Liver (tissue), 9 donors: Measurements from ENCODE around the gene IGSF22. TPM values are rescaled to one million over a fixed set of nuclear protein-coding genes. Genes with fewer than 3 reads are reported as not detected.

Experiments used
- DNase-seq: peaks from one replicate; pipeline ENCODE4 v3.0.0-alpha.2; 2017; ENCODE audit warnings: low spot score
- H3K27ac ChIP-seq, 2 donors: one replicate each; pipeline ENCODE4 v1.7.0; 2013; ENCODE audit warnings: inconsistent platforms in 2 of 2, low read length in 2 of 2, control low read depth in 1 of 2, low read depth in 1 of 2, mild to moderate bottlenecking in 1 of 2
- H3K27me3 ChIP-seq, 4 donors: one replicate each; pipeline versions ENCODE4 v1.6.1 to v1.7.0; 2013; ENCODE audit warnings: low read length in 3 of 4, inconsistent platforms in 1 of 4, mild to moderate bottlenecking in 1 of 4, moderate library complexity in 1 of 4; ENCODE audit not compliant: control insufficient read depth in 4 of 4, insufficient read depth in 4 of 4
- H3K36me3 ChIP-seq, 4 donors: one replicate each; pipeline versions ENCODE4 v1.6.1 to v1.7.0; 2013; ENCODE audit warnings: low read length in 3 of 4, mild to moderate bottlenecking in 3 of 4, low read depth in 1 of 4, moderate library complexity in 1 of 4; ENCODE audit not compliant: control insufficient read depth in 4 of 4, insufficient read depth in 3 of 4
- H3K4me1 ChIP-seq, 4 donors: one replicate each; pipeline versions ENCODE4 v1.6.1 to v1.7.0; 2013; ENCODE audit warnings: low read length in 3 of 4, mild to moderate bottlenecking in 3 of 4, moderate library complexity in 1 of 4; ENCODE audit not compliant: control insufficient read depth in 4 of 4, insufficient read depth in 4 of 4
- H3K4me3 ChIP-seq, 3 donors: one replicate each; pipeline versions ENCODE4 v1.6.1 to v1.7.0; 2013; ENCODE audit warnings: low read length in 3 of 3, control low read depth in 1 of 3, low read depth in 1 of 3, mild to moderate bottlenecking in 1 of 3
- H3K9ac ChIP-seq, 2 donors: one replicate each; pipeline ENCODE4 v1.7.0; 2013; ENCODE audit warnings: low read length in 2 of 2, mild to moderate bottlenecking in 2 of 2, moderate library complexity in 2 of 2, control low read depth in 1 of 2, low read depth in 1 of 2
- H3K9me3 ChIP-seq, 4 donors: one replicate each; pipeline versions ENCODE4 v1.6.1 to v1.7.0; 2013; ENCODE audit warnings: low read length in 3 of 4; ENCODE audit not compliant: control insufficient read depth in 4 of 4
- ATF3 ChIP-seq: IDR thresholded peaks from 2 replicates; pipeline ENCODE4 v1.6.1; 2016; ENCODE audit warnings: antibody characterized with exemption
- CTCF ChIP-seq: fragments of 150-350 bp; IDR thresholded peaks from 2 replicates; pipeline ENCODE4 v1.5.1; 2017; ENCODE audit warnings: improper control_type of control experiment, low read depth, low read length; ENCODE audit not compliant: missing input control
- EGR1 ChIP-seq, 2 donors: IDR thresholded peaks; 2 replicates each; pipeline ENCODE4 v1.6.1; 2016 to 2018; ENCODE audit warnings: antibody characterized with exemption in 2 of 2, low read depth in 2 of 2
- FOXA1 ChIP-seq: IDR thresholded peaks from 2 replicates; pipeline ENCODE4 v1.6.1; 2016; ENCODE audit warnings: antibody characterized with exemption
- FOXA2 ChIP-seq: IDR thresholded peaks from 2 replicates; pipeline ENCODE4 v1.6.1; 2016; ENCODE audit warnings: antibody characterized with exemption
- GABPA ChIP-seq, 2 donors: IDR thresholded peaks in 1 of 2; conservative IDR thresholded peaks in 1 of 2; 2 replicates each; pipeline ENCODE4 v1.6.1; 2016; ENCODE audit warnings: antibody characterized with exemption in 2 of 2, mild to moderate bottlenecking in 1 of 2, moderate library complexity in 1 of 2
- HNF4A ChIP-seq, 2 donors: conservative IDR thresholded peaks; 2 replicates each; pipeline ENCODE4 v1.6.1; 2016; ENCODE audit warnings: antibody characterized with exemption in 2 of 2, mild to moderate bottlenecking in 2 of 2
- JUND ChIP-seq, 2 donors: IDR thresholded peaks; 2 replicates each; pipeline ENCODE4 v1.6.1; 2016; ENCODE audit warnings: antibody characterized with exemption in 2 of 2
- MAX ChIP-seq: IDR thresholded peaks from 2 replicates; pipeline ENCODE4 v1.6.1; 2016; ENCODE audit warnings: antibody characterized with exemption
- NR2F2 ChIP-seq: IDR thresholded peaks from 2 replicates; pipeline ENCODE4 v1.6.1; 2016; ENCODE audit warnings: antibody characterized with exemption
- RAD21 ChIP-seq, 2 donors: IDR thresholded peaks; 2 replicates each; pipeline ENCODE4 v1.6.1; 2016; ENCODE audit warnings: antibody characterized with exemption in 2 of 2, mild to moderate bottlenecking in 2 of 2
- REST ChIP-seq: IDR thresholded peaks from 2 replicates; pipeline ENCODE4 v1.6.1; 2016; ENCODE audit warnings: antibody characterized with exemption, mild to moderate bottlenecking
- RXRA ChIP-seq, 2 donors: IDR thresholded peaks; 2 replicates each; pipeline ENCODE4 v1.6.1; 2017 to 2018; ENCODE audit warnings: antibody characterized with exemption in 2 of 2, mild to moderate bottlenecking in 1 of 2
- SP1 ChIP-seq: IDR thresholded peaks from 2 replicates; pipeline ENCODE4 v1.6.1; 2018; ENCODE audit warnings: antibody characterized with exemption, mild to moderate bottlenecking
- TAF1 ChIP-seq: conservative IDR thresholded peaks from 2 replicates; pipeline ENCODE4 v1.6.1; 2016; ENCODE audit warnings: antibody characterized with exemption, mild to moderate bottlenecking
- YY1 ChIP-seq: IDR thresholded peaks from 2 replicates; pipeline ENCODE4 v1.6.1; 2016; ENCODE audit warnings: antibody characterized with exemption, mild to moderate bottlenecking
- ZBTB33 ChIP-seq: IDR thresholded peaks from 2 replicates; pipeline ENCODE4 v1.6.1; 2016; ENCODE audit warnings: antibody characterized with exemption
- WGBS: extraction: QIAGEN DNeasy Blood & Tissue Kit; methylation state at CpG from one replicate; pipeline ENCODE4 v1.1.7; 2013; 5-methylcytosine and 5-hydroxymethylcytosine counted together
- polyA plus RNA-seq, 2 donors: library from polyadenylated mRNA; stranded (reverse) in 1 of 2; unstranded in 1 of 2; fragments of 200-250 nt in 1 of 2; fragments of >200 nt in 1 of 2; fragmentation: Nextera tagmentation in 1 of 2; extraction: Ambion mirVana in 1 of 2; gene quantifications; one replicate each; pipeline versions ENCODE4 v1.2.1 to v1.2.3, GENCODE V29; 2013 to 2015
- total RNA-seq, 2 donors: library from RNA; depleted of rRNA; stranded (reverse); fragments of >200 nt; gene quantifications; one replicate each; pipeline ENCODE4 v1.2.3, GENCODE V29; 2014
- donor health status: healthy.
- donor health status: healthy.
- donor health status: healthy.
- donor health status: healthy.
- donor health status: healthy.

IGSF22 gene
- total and polyA plus RNA-seq, 4 donors = 0.12 to 0.26 TPM; not detected in 2

GRCh38 chr11:18743900-18744514 lies 18.0 kb upstream of the IGSF22 start:
- 85% methylated on average over 15 of the region's 15 CpGs for WGBS
- no peak for TF ChIP-seq ZBTB33
- TF ChIP-seq YY1 = no peak
- no peak for TF ChIP-seq NR2F2
- no peak for TF ChIP-seq RAD21 (IDR thresholded peaks at IDR 0.05)
- no peak for TF ChIP-seq JUND (IDR thresholded peaks at IDR 0.05)
- no peak for TF ChIP-seq SP1
- no peak for TF ChIP-seq FOXA2
- TF ChIP-seq FOXA1 = no peak
- TF ChIP-seq MAX = no peak
- no peak for TF ChIP-seq TAF1
- TF ChIP-seq REST = no peak
- TF ChIP-seq EGR1 (IDR thresholded peaks at IDR 0.05; ENCODE audit: low read depth in 2 of 2) = no peak
- no peak for TF ChIP-seq ATF3
- TF ChIP-seq RXRA (IDR thresholded peaks at IDR 0.05) = no peak
- TF ChIP-seq HNF4A (conservative IDR thresholded peaks at IDR 0.05) = no peak
- TF ChIP-seq CTCF = no peak
- no peak for TF ChIP-seq GABPA (IDR thresholded peaks at IDR 0.05 in 1 of 2, conservative IDR thresholded peaks at IDR 0.05 in 1 of 2)
- no peak for DNase-seq
- Histone ChIP-seq H3K9ac (no peak overlapping the region), H3K9me3 (no peaks in the 10 kb centered on the region), H3K27ac (no peak overlapping the region), H3K27me3 (no peaks in the 10 kb centered on the region), H3K4me3 (no peak overlapping the region), H3K4me1 (no peaks in the 10 kb centered on the region), H3K36me3 (no peaks in the 10 kb centered on the region)
